OCI-LY7 (cell line): ENCODE data around the gene GPT2.

Experiments used
- EZH2phosphoT487 ChIP-seq: fragments of 200-600 bp; sonication (generic); IDR thresholded peaks from 2 replicates; pipeline ENCODE4 v1.6.1; 2018; ENCODE audit warnings: low read depth, borderline replicate concordance, mild to moderate bottlenecking, mixed run types, antibody characterized with exemption, low read length, moderate library complexity, mixed read lengths
- TF ChIP-seq, protein P1 (sequence below): fragments of 200-600 bp; sonication (generic); conservative IDR thresholded peaks from 2 replicates; pipeline ENCODE4 v1.5.1; 2014; ENCODE audit warnings: mild to moderate bottlenecking, antibody characterized with exemption, low read length, moderate library complexity, mixed read lengths

DNA sequence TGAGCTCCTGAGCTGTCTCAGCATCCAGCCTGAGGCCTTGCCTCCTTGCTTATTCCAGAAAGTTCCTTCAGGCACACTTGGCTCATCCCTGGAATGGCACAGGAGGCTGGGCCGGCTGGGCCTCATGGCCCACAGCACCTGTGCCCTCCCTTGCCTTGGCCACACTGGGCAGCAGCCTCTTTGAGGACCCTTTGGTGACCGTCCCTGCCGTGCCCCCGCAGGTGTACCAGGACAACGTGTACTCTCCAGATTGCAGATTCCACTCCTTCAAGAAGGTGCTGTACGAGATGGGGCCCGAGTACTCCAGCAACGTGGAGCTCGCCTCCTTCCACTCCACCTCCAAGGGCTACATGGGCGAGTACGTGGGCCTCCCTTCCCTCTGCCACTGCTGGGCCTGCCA, 34.2 kb downstream of the GPT2 start:
- TF ChIP-seq, protein P1, sequence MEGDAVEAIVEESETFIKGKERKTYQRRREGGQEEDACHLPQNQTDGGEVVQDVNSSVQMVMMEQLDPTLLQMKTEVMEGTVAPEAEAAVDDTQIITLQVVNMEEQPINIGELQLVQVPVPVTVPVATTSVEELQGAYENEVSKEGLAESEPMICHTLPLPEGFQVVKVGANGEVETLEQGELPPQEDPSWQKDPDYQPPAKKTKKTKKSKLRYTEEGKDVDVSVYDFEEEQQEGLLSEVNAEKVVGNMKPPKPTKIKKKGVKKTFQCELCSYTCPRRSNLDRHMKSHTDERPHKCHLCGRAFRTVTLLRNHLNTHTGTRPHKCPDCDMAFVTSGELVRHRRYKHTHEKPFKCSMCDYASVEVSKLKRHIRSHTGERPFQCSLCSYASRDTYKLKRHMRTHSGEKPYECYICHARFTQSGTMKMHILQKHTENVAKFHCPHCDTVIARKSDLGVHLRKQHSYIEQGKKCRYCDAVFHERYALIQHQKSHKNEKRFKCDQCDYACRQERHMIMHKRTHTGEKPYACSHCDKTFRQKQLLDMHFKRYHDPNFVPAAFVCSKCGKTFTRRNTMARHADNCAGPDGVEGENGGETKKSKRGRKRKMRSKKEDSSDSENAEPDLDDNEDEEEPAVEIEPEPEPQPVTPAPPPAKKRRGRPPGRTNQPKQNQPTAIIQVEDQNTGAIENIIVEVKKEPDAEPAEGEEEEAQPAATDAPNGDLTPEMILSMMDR, result no peak
- TF ChIP-seq EZH2phosphoT487, result no peak
